ENCODE results near the gene PAQR5.

PAQR5 gene

DNA sequence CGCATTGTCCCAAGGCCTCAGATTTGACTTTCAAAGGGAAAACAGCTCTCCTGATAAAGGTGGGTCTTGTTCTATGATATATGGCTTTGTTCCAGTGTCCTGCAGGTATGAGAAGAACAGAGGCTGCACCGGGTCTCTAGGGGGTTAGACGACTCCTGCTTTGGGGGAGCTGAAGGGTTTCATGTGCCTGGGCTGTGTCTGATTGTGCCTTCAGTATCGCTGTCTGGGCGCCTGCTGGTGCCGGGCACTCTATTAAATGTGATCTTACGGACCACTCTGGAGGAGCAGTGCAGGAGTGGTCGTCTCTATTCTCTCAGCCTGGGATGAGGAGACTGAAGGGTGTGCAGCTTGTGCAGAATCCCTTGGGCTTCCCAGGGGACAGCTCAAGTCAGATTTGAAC lies 16.0 kb downstream of the PAQR5 start:
- TF ChIP-seq, protein P1, sequence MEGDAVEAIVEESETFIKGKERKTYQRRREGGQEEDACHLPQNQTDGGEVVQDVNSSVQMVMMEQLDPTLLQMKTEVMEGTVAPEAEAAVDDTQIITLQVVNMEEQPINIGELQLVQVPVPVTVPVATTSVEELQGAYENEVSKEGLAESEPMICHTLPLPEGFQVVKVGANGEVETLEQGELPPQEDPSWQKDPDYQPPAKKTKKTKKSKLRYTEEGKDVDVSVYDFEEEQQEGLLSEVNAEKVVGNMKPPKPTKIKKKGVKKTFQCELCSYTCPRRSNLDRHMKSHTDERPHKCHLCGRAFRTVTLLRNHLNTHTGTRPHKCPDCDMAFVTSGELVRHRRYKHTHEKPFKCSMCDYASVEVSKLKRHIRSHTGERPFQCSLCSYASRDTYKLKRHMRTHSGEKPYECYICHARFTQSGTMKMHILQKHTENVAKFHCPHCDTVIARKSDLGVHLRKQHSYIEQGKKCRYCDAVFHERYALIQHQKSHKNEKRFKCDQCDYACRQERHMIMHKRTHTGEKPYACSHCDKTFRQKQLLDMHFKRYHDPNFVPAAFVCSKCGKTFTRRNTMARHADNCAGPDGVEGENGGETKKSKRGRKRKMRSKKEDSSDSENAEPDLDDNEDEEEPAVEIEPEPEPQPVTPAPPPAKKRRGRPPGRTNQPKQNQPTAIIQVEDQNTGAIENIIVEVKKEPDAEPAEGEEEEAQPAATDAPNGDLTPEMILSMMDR (IDR thresholded peaks at IDR 0.05; ENCODE audit: insufficient read depth, low read length, poor library complexity, severe bottlenecking): no peak
- TF ChIP-seq EZH2phosphoT487 (conservative IDR thresholded peaks at IDR 0.05; ENCODE audit: low read length): no peak
- Histone ChIP-seq H3K9me3 (ENCODE audit: insufficient read depth, low read length) (no peaks in the 10 kb centered on the region), H3K4me3 (ENCODE audit: insufficient read depth, low read length, poor library complexity, severe bottlenecking) (no peak overlapping the region), H2AFZ (ENCODE audit: low read depth, low read length, severe bottlenecking) (no peak overlapping the region), H3K4me2 (ENCODE audit: low read depth, low read length, poor library complexity, severe bottlenecking) (no peak overlapping the region), H3F3A (ENCODE audit: insufficient read depth) (no peaks in the 10 kb centered on the region), H3K9me2 (replicated peaks; ENCODE audit: insufficient read depth, low read length) (no peaks in the 10 kb centered on the region), H3K27me3 (ENCODE audit: low read length) (no peaks in the 10 kb centered on the region), H3K79me2 (ENCODE audit: insufficient read depth, low read length) (no peaks in the 10 kb centered on the region), H3K27ac (ENCODE audit: low read depth, low read length) (no peak overlapping the region), H3K9ac (ENCODE audit: low read length) (no peak overlapping the region), H4K20me1 (ENCODE audit: low read depth, low read length) (no peaks in the 10 kb centered on the region), H3K36me3 (ENCODE audit: low read length) (no peaks in the 10 kb centered on the region)

DNA sequence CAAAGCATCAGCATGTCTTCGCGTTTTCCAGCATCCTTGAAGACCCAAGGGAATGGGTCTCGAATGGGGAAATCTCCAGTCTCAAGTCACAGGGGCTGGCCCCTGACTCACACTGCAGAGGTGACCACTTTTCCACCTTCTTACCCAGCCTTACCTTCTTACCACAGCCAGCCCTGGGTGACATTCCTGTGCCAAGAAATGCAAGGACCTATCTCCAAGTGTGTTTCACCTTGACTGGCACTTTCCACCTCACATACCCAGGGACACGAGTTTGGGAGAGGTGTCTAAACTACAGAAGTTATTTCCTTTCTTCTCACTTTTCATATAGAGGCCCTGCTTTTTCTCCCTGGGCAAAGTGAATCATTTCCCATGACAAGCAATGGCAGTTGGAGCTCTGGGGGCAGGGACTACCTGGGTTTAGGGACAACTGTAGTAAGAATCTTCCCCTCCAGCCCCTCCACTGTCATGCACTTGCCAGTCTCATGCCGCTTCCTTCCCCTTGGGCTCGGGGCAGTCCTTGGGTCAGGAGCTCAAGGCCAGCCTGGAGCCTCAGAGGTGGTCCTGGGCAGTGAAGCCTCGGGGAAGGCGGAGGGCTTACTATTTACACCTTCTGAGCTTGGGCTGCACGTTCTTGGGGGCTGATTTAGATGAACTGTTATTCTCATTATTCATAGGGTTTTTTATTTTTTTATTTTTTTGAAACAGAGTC lies 16.8 kb downstream of the PAQR5 start:
- Histone ChIP-seq H3K27ac (ENCODE audit: low read depth, low read length) (no peak overlapping the region), H3F3A (ENCODE audit: insufficient read depth) (no peaks in the 10 kb centered on the region), H3K79me2 (ENCODE audit: insufficient read depth, low read length) (no peaks in the 10 kb centered on the region), H3K9me2 (replicated peaks; ENCODE audit: insufficient read depth, low read length) (no peaks in the 10 kb centered on the region), H3K9ac (ENCODE audit: low read length) (no peak overlapping the region), H3K4me2 (ENCODE audit: low read depth, low read length, poor library complexity, severe bottlenecking) (no peak overlapping the region), H3K27me3 (ENCODE audit: low read length) (no peaks in the 10 kb centered on the region), H3K36me3 (ENCODE audit: low read length) (no peaks in the 10 kb centered on the region), H2AFZ (ENCODE audit: low read depth, low read length, severe bottlenecking) (no peak overlapping the region), H3K4me3 (ENCODE audit: insufficient read depth, low read length, poor library complexity, severe bottlenecking) (no peak overlapping the region), H3K9me3 (ENCODE audit: insufficient read depth, low read length) (no peaks in the 10 kb centered on the region), H4K20me1 (ENCODE audit: low read depth, low read length) (no peaks in the 10 kb centered on the region)
- TF ChIP-seq, protein P1 (IDR thresholded peaks at IDR 0.05; ENCODE audit: insufficient read depth, low read length, poor library complexity, severe bottlenecking): no peak
- TF ChIP-seq EZH2phosphoT487 (conservative IDR thresholded peaks at IDR 0.05; ENCODE audit: low read length): no peak

DNA sequence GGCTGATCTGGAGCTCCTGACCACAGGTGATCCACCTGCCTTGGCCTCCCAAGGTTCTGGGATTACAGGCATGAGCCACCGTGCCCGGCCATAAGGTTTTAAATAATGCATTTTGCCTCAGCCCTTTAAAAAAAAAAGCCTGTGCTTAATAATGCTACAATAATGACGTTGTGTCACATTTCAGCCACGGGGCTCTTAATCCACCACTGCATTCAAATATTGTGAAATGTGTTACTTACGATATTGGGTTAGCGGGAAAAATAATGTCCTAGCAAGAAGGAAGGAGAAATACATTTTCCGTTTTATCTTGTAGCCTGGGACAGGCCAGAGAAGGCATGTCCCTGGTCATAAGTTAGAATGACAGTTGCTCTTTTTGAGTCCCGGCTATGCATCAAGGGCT lies 17.6 kb downstream of the PAQR5 start:
- Histone ChIP-seq H3K9me3 (ENCODE audit: insufficient read depth, low read length) (no peaks in the 10 kb centered on the region), H3K79me2 (ENCODE audit: insufficient read depth, low read length) (no peaks in the 10 kb centered on the region), H3K4me3 (ENCODE audit: insufficient read depth, low read length, poor library complexity, severe bottlenecking) (no peak overlapping the region), H2AFZ (ENCODE audit: low read depth, low read length, severe bottlenecking) (no peak overlapping the region), H3K9me2 (replicated peaks; ENCODE audit: insufficient read depth, low read length) (no peaks in the 10 kb centered on the region), H3K4me2 (ENCODE audit: low read depth, low read length, poor library complexity, severe bottlenecking) (no peak overlapping the region), H3F3A (ENCODE audit: insufficient read depth) (no peaks in the 10 kb centered on the region), H3K36me3 (ENCODE audit: low read length) (no peaks in the 10 kb centered on the region), H3K9ac (ENCODE audit: low read length) (no peak overlapping the region), H4K20me1 (ENCODE audit: low read depth, low read length) (no peaks in the 10 kb centered on the region), H3K27me3 (ENCODE audit: low read length) (no peaks in the 10 kb centered on the region), H3K27ac (ENCODE audit: low read depth, low read length) (no peak overlapping the region)
- TF ChIP-seq, protein P1 (IDR thresholded peaks at IDR 0.05; ENCODE audit: insufficient read depth, low read length, poor library complexity, severe bottlenecking): no peak
- no peak for TF ChIP-seq EZH2phosphoT487 (conservative IDR thresholded peaks at IDR 0.05; ENCODE audit: low read length)
